ENCODE results near the gene CCDC171. TPM values are rescaled to one million over a fixed set of nuclear protein-coding genes. Genes with fewer than 3 reads are reported as not detected.

Gene CCDC171
- total and polyA plus RNA-seq, 8 donors = 1.2 to 26.3 (median 2.7) TPM; not detected in 1

- Histone ChIP-seq H3K4me1 (no peaks in the 10 kb centered on the region), H3K36me3 (no peaks in the 10 kb centered on the region), H3K4me3 (no peak overlapping the region), H3K27me3 (no peaks in the 10 kb centered on the region), H3K9me3 (no peaks in the 10 kb centered on the region), H3K27ac (no peak overlapping the region)
- 21 to 48% (median 36%) methylated on average over 1 of the region's 1 CpG for WGBS, 5 donors
- intact Hi-C loops (cut with DNase I; ENCODE audit: low total_unique reads) = no loop called here
- no peak for DNase-seq
- TF ChIP-seq, protein P1, sequence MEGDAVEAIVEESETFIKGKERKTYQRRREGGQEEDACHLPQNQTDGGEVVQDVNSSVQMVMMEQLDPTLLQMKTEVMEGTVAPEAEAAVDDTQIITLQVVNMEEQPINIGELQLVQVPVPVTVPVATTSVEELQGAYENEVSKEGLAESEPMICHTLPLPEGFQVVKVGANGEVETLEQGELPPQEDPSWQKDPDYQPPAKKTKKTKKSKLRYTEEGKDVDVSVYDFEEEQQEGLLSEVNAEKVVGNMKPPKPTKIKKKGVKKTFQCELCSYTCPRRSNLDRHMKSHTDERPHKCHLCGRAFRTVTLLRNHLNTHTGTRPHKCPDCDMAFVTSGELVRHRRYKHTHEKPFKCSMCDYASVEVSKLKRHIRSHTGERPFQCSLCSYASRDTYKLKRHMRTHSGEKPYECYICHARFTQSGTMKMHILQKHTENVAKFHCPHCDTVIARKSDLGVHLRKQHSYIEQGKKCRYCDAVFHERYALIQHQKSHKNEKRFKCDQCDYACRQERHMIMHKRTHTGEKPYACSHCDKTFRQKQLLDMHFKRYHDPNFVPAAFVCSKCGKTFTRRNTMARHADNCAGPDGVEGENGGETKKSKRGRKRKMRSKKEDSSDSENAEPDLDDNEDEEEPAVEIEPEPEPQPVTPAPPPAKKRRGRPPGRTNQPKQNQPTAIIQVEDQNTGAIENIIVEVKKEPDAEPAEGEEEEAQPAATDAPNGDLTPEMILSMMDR (IDR thresholded peaks at IDR 0.05) = no peak
- TF ChIP-seq EP300 (IDR thresholded peaks at IDR 0.05) (no peak), POLR2AphosphoS5 (IDR thresholded peaks at IDR 0.05) (no peak), POLR2A (IDR thresholded peaks at IDR 0.05) (no peak)
These were observed 210.5 kb downstream of the CCDC171 start for GRCh38 chr9:15763371-15763770.

GRCh38 chr9:15764131-15764530 is 211.3 kb downstream of the CCDC171 start:
- intact Hi-C loops (cut with DNase I; ENCODE audit: low total_unique reads) = no loop called here
- Histone ChIP-seq H3K9me3 (no peaks in the 10 kb centered on the region), H3K36me3 (no peaks in the 10 kb centered on the region), H3K27me3 (no peaks in the 10 kb centered on the region), H3K27ac (no peak overlapping the region), H3K4me3 (no peak overlapping the region), H3K4me1 (no peaks in the 10 kb centered on the region)
- WGBS, 5 donors = 78 to 94% (median 83%) methylated on average over 2 of the region's 2 CpGs
- TF ChIP-seq POLR2AphosphoS5 (IDR thresholded peaks at IDR 0.05) (no peak), POLR2A (IDR thresholded peaks at IDR 0.05) (no peak)
- TF ChIP-seq, protein P1 (IDR thresholded peaks at IDR 0.05) = no peak
- no peak for DNase-seq

- DNase-seq = no peak
- no peaks in the 10 kb centered on the region for H3K36me3 ChIP-seq
- intact Hi-C loops (cut with DNase I; ENCODE audit: low total_unique reads) = no loop called here
These were observed 216.7 kb downstream of the CCDC171 start for GRCh38 chr9:15769547-15769946.

DNA sequence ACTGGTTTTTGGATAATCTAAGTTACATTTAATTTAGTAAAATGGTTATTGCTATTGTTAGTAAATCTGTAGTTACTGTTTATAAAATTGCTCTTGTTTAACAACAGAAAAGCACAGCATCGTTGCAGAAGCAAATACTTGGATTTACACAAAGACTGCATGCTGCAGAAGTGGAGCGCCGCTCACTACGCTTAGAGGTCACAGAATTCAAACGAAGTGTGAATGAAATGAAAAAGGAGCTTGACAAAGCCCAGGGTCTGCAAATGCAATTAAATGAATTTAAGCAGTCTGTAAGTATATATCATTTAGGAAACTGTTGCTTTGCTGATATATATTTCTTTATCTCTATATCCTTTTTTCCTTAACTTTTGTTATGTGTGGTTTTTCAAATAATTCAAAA is 226.0 kb downstream of the CCDC171 start:
- Histone ChIP-seq H3K27me3 (no peaks in the 10 kb centered on the region), H3K36me3 (no peaks in the 10 kb centered on the region), H3K27ac (no peak overlapping the region), H3K4me1 (no peaks in the 10 kb centered on the region), H3K9me3 (no peaks in the 10 kb centered on the region), H3K4me3 (no peak overlapping the region)
- intact Hi-C loops (cut with DNase I; ENCODE audit: low total_unique reads) = no loop called here
- whole genome bisulfite sequencing, 5 donors = 70 to 78% (median 75%) methylated on average over 5 of the region's 5 CpGs
- DNase-seq = no peak
- TF ChIP-seq, protein P1 (IDR thresholded peaks at IDR 0.05) = no peak
- no peak for TF ChIP-seq POLR2A (IDR thresholded peaks at IDR 0.05)
- no peak for TF ChIP-seq POLR2AphosphoS5 (IDR thresholded peaks at IDR 0.05)
- no peak for TF ChIP-seq EP300 (IDR thresholded peaks at IDR 0.05)

More at GRCh38 chr9:15769547-15769946, 216.7 kb downstream of the CCDC171 start:
- Histone ChIP-seq H3K4me3 (no peak overlapping the region), H3K27ac (no peak overlapping the region), H3K9me3 (no peaks in the 10 kb centered on the region), H3K4me1 (no peaks in the 10 kb centered on the region), H3K27me3 (no peaks in the 10 kb centered on the region)
- WGBS, 5 donors = 37 to 69% (median 56%) methylated on average over 5 of the region's 5 CpGs
- TF ChIP-seq POLR2A (IDR thresholded peaks at IDR 0.05) = no peak
- no peak for TF ChIP-seq EP300 (IDR thresholded peaks at IDR 0.05)
- TF ChIP-seq POLR2AphosphoS5 (IDR thresholded peaks at IDR 0.05) = no peak
- TF ChIP-seq, protein P1 (IDR thresholded peaks at IDR 0.05) = no peak
